Left colon (tissue), 2 donors: ENCODE results near the gene ZNF141. TPM values are rescaled to one million over a fixed set of nuclear protein-coding genes. Genes with fewer than 3 reads are reported as not detected.
"Not testable (repeated sequence)": the region's sequence is repeated elsewhere in the genome, so short reads cannot be mapped to it uniquely, and the experiment has no call there.

Experiments
- ATAC-seq: fragments of 200-7000 bp; cut with Tn5 transposase; one replicate; pipeline ENCODE4 v1.9.1; 2020; ENCODE audit warnings: mild to moderate bottlenecking, moderate library complexity
- DNase-seq, 2 donors: peaks; one replicate each; pipeline ENCODE4 v3.0.0-alpha.2; 2020
- intact Hi-C, 2 donors: fragments of 100-400 bp; cut with DNase I in 1 of 2; cut with micrococcal nuclease in 1 of 2; formaldehyde crosslinking; loops; one replicate each; pipeline versions ENCODE4 v1.11.2 to v1.14.0; 2022; cut with DNase I, micrococcal nuclease
- microRNA-seq, 2 donors: library from miRNA; unstranded; fragments of <30 nt; microRNA quantifications; one replicate each; pipeline versions ENCODE4 v1.1.0 to v1.2.0, GENCODE V29; 2020
- total RNA-seq, 2 donors: library from RNA; stranded (reverse); fragmentation: NEBNext Ultra II Directional; extraction: Animal tissue kit (Norgen Biotek cat#: 25700); gene quantifications; one replicate each; pipeline ENCODE4 v1.2.1, GENCODE V29; 2021
- donor health status: DM: no; HTN: no; CAD: no.
- donor health status: DM: yes; HTN: yes; CAD: no.

Gene ZNF141
- total RNA-seq, 2 donors from 2014 or later = 19.5 to 21.4 TPM

DNA sequence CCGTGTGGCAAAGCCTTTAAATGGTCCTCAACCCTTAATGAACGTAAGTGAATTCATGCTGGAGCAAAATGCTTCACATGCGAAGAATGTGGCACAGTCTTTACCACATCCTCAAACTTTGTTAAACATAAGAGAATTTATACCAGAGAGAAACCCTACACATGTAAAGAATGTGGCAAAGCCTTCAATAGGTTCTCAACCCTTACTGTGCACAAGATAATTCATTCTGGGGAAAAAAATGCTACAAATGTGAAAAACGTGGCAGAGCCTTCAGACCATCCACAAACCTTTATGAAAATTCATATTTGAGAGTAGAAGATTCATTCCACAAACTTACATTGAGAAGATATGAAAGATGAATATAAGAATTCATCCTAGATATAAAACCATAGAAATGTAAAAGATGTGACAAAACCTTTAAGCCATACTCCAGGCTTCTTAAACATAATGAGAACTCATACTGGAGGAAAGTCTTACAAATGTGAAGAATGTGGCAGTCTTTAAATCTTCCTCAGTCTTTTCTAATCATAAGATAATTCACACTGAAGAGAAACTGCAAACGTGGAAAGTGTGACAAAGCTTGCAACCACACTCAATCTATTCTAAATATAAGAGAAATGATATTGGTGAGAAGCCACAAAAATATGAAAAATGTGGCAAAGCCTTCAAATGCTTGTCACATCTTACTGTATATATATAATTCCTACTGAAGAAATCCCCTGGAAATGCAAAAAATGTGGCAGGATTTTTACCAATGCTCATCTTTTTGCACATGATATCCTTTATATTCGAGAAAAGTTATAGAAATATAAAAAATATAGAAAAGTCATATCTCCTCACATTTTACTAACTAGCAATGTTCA lies 36.9 kb downstream of the ZNF141 start:
- ATAC-seq = no peak
- DNase-seq = no peak
- intact Hi-C loops = no loop called here

DNA sequence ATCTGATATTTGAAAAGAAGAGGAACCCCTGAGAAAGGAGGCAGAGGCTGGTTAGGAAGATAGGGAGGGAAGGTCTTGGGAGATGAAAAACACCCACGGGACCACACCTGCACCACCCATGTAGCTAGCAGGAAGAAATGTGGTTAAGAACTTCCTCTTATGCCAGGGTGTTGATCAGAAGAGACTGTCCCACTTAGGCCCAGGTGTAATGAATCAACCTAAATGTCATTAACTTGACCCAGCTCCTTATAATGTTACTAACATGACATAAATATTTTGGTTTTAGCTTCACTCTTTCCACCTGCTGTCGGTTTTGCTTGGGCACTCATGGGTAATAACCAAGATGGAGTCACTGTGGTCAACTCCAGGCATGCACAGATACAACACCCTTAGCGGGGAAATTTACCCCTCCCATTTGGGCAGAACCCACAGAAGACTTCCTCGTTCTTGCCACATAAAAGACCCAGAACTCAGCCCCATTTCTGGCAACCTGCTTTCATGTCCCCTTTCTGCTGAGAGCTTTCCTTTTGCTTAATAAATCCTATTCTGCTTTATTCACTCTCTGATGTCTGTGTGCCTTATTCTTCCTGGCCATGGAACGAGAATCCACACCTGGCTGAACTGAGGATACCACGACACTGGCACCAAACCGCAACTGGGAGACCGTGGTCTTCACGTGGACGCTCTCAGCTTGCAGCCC lies 46.8 kb downstream of the ZNF141 start:
- intact Hi-C loops = loop anchor here in 1 of 2 donors (10.0 kb wide), 1 partner anchor 50 kb away; no protein-coding TSS in a partner anchor
- no peak for DNase-seq

DNA sequence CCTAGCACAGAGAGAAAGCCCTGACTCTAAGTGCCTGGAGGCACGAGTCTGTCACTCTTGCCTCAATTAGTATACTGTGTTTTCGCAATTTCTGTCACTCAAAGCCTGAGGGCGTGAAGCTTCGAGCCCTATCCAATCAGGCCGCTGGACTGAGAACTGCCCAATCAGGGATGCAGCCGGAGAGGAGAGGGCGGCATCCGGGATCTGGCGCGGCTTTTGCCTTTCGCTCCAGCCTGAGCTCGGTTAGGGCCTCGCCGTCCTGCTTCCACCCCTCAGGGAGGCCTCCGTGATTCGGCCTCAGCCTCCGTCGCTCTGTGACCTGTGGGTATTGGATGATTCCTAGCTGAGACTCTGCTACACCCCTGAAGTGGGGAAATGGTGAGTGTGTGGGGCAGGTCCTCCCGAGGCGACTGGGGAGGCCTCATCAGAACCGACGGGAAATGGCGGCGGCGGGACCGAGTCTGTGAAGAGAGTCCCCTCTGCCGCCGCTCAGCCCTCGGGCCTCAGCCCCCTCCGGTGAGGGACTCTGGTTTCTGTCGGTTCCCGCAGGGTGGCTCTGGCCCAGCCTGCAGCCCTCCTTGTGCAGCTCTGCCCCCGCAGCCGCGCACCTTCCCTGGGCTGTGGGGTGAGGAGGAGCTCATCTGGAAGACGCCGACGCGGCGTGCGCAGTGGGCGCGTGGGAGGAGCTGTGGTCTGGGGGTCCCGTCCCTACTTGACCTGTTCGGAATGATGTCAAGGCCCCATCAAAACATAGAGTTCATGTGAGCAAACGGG lies 48.5 kb downstream of the ZNF141 start:
- intact Hi-C loops = loop anchor here in 1 of 2 donors (10.0 kb wide), 1 partner anchor 49 kb away; no protein-coding TSS in a partner anchor
- ATAC-seq = no peak

More for the DNA sequence above, 46.8 kb downstream of the ZNF141 start:
- peak; percentile 7 for ATAC-seq

DNA sequence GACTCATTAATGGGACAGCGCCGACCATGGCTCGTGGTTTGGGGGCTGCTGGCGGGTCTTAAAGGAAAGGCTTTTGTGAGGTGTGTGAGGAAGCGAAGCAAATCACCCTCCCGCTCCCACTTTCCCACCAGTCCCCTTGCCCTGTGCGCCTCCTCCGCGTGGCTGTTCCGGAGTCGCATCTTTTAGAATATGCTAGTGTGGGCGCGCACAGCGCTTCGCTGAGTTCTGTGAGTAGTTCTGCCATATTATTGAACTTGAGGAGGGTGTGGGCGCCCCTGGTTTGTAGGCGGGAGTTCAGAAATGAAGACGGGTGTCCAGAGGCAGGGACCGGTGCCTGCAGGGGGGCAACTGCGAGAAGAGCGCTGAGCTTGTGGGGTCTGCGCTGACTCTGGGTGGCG lies 49.1 kb downstream of the ZNF141 start:
- DNase-seq = no peak
- intact Hi-C loops = loop anchor here in 1 of 2 donors (10.0 kb wide), 1 partner anchor 48 kb away; no protein-coding TSS in a partner anchor
- ATAC-seq = no peak

More for the DNA sequence above, 48.5 kb downstream of the ZNF141 start:
- DNase-seq = no peak

DNA sequence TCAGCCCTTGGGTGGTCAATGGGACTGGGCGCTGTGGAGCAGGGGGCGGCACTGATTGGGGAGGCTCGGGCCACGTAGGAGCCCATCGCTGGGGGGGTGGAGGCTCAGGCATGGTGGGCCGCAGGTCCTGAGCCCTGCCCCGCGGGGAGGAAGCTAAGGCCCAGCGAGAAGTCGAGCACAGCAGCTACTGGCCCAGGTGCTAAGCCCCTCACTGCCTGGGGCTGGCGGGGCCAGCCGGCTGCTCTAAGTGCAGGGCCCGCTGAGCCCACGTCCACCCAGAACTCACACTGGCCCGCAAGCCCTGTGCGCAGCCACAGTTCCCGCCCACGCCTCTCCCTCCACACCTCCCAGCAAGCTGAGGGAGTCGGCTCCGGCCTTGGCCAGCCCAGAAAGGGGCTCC lies 66.4 kb downstream of the ZNF141 start:
- no peak for DNase-seq
- no peak for ATAC-seq
- intact Hi-C loops = no loop called here

DNA sequence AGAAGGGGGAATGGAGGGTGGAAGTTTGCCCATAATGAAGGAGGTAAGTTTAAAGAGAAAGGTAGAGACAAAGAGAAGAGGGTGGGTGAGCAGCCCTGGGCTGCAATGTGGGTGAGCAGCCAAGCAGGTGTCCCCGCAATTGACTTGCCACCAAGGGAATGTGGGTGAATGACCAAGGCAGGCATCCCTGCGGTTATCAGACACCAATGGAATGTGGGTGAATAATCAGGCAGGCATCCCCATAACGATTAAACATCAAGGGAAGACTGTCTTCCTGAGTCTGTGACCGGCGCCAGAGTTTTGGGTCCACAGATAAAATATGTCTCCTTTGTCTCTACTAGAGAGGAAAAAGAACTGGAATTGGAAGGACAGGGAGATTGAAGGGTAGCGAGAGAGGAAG lies 70.7 kb downstream of the ZNF141 start:
- intact Hi-C loops, ATAC-seq, DNase-seq: not testable (repeated sequence)

DNA sequence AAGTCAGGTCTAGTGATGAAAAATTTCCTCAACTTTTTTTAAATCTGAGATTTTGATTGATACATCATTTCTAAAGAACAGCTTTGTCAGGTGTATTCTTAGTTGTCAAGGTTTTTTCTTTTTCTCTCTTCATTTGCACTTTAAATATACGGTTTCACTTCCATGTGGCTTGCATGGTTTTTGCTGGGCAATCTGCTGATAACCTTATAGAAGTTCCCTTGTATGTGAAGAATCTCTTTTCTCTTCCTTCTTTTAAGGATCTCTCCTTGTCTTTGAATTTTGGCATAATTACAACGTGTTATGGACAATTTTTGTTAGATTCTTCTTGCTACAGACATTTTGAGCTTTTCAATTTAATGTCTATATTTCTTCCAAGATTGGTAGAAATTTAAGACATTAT lies 85.0 kb downstream of the ZNF141 start:
- intact Hi-C loops = no loop called here
- ATAC-seq (no peak), DNase-seq (no peak)

Small RNA genes within 50 kb of the gene (microRNA-seq; reads per million reads assigned to microRNA genes)
- gene MIR571 = 0 reads per million in 2 donors

Other genes starting within 250 kb of the ZNF141 start
- 1 to 10 TPM; 4.3 to 5.1 TPM for gene ZNF718, start 213.3 kb upstream of the ZNF141 start, total RNA-seq
- gene ZNF732, start 32.3 kb upstream of the ZNF141 start, total RNA-seq = under 1 TPM in 1 of 2 donors, not detected in 1; 0.21 TPM
- 10 to 100 TPM; 20.7 to 27.2 TPM for gene ZNF721, start 161.3 kb downstream of the ZNF141 start, total RNA-seq
- gene PIGG, start 161.4 kb downstream of the ZNF141 start, total RNA-seq = 10 to 100 TPM; 54.5 to 57.5 TPM
- not detected for gene TMEM271, start 238.5 kb downstream of the ZNF141 start, total RNA-seq